Ovary (tissue), 9 donors: Measurements from ENCODE around the gene ATXN1. TPM values are rescaled to one million over a fixed set of nuclear protein-coding genes. Genes with fewer than 3 reads are reported as not detected.
"Not testable (repeated sequence)": the region's sequence is repeated elsewhere in the genome, so short reads cannot be mapped to it uniquely, and the experiment has no call there.

Experiments
- DNase-seq, 5 donors: peaks; one replicate each; pipeline ENCODE4 v3.0.0-alpha.2; 2019 to 2020
- H3K27ac ChIP-seq, 2 donors: fragments of 200-600 bp; one replicate each; pipeline versions ENCODE4 v1.5.1 to v1.8.0; 2019 to 2022
- H3K27me3 ChIP-seq: fragments of 200-600 bp; one replicate; pipeline ENCODE4 v1.8.0; 2022
- H3K36me3 ChIP-seq: fragments of 200-600 bp; sonication (generic); one replicate; pipeline ENCODE4 v1.5.1; 2019
- H3K4me1 ChIP-seq: one replicate; pipeline ENCODE4 v1.8.1; 2013; ENCODE audit warnings: mild to moderate bottlenecking, moderate library complexity; ENCODE audit not compliant: insufficient read depth
- H3K4me3 ChIP-seq: fragments of 200-600 bp; sonication (generic); one replicate; pipeline ENCODE4 v1.5.1; 2017
- H3K9me3 ChIP-seq, 2 donors: fragments of 200-600 bp in 1 of 2; sonication (generic) in 1 of 2; one replicate each; pipeline versions ENCODE4 v1.5.1 to v1.8.1; 2013 to 2019; ENCODE audit warnings: mild to moderate bottlenecking in 1 of 2, moderate library complexity in 1 of 2
- EP300 ChIP-seq: sonication (generic); formaldehyde crosslinking; IDR thresholded peaks from one replicate; pipeline ENCODE4 v1.6.1; 2017; ENCODE audit warnings: antibody characterized with exemption
- POLR2A ChIP-seq: fragments of 450-650 bp; IDR thresholded peaks from one replicate; pipeline ENCODE4 v1.6.1; 2017; ENCODE audit warnings: antibody characterized with exemption, mild to moderate bottlenecking, moderate library complexity
- WGBS, 3 donors: extraction: QIAGEN DNeasy Blood & Tissue Kit in 1 of 3; methylation state at CpG; one replicate each; pipeline versions ENCODE4 v1.1.5 to v1.1.7; 2013 to 2017; 5-methylcytosine and 5-hydroxymethylcytosine counted together
- intact Hi-C, 4 donors: fragments of 100-400 bp; cut with DNase I; formaldehyde crosslinking; loops; one replicate each; pipeline versions ENCODE4 v1.11.0 to v1.15.1; 2022 to 2023
- polyA plus RNA-seq, 2 donors: library from polyadenylated mRNA; stranded (reverse); fragments of 200-250 nt in 1 of 2; fragments of 350-450 nt in 1 of 2; fragmentation: Illumina TruSeq in 1 of 2; extraction: RNeasy Lipid Tissue Mini Kit (QIAGEN cat#74804) in 1 of 2; gene quantifications; one replicate each; pipeline ENCODE4 v1.2.3, GENCODE V29; 2013 to 2014
- total RNA-seq, 7 donors: library from RNA; depleted of rRNA in 2 of 7; stranded (reverse); fragments of >200 nt in 2 of 7; fragmentation: NEBNext Ultra II Directional in 3 of 7; extraction: Animal tissue kit (Norgen Biotek cat#: 25700) in 3 of 7; gene quantifications; one replicate each; pipeline versions ENCODE4 v1.1.0 to v1.2.4, GENCODE V29; 2016 to 2023
- TF ChIP-seq, protein P1 (sequence below), 3 donors: fragments of 450-650 bp in 2 of 3; fragments of 200-600 bp in 1 of 3; IDR thresholded peaks; one replicate each; pipeline versions ENCODE4 v1.5.1 to v1.8.0; 2016 to 2022; ENCODE audit warnings: antibody characterized with exemption in 3 of 3, mild to moderate bottlenecking in 1 of 3
- donor health status: DM: no; HTN: no; CAD: no; lungs with moderate emphysema.
- donor health status: DM: no; HTN: no; CAD: no.
- donor health status: Bipolar disorder and iron deficiency.
- donor health status: DM: yes; HTN: yes; CAD: no.
- donor health status: DM: no; HTN: no; CAD: no.
- donor health status: DM: yes; HTN: yes; CAD: no.

Gene ATXN1
- total and polyA plus RNA-seq, 9 donors, result 7.3 to 38.2 (median 30.4) TPM

DNA sequence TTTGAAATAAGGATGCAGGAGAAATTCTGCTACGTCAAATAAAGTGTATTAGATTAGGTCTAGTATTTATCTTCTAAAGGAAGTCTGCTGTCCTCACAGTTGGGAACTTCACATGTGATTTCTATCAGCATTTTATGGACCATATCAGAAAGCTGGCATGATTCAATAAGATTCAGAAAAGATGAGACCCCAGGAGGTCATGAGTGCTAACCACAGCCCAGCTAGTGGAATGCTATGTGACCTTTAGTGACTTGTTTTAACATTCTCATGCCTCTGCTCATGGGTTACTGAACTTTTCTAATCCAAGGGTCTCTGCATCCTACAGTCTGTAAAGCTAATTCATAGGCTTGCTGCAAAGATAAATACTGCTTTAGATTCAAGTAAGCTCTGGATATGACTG is 372.8 kb downstream of the ATXN1 start:
- DNase-seq, result no peak
- Histone ChIP-seq H3K9me3 (no peaks in the 10 kb centered on the region), H3K27me3 (no peaks in the 10 kb centered on the region), H3K4me1 (peaks cover 6% of the 10 kb centered on the region), H3K4me3 (no peak overlapping the region), H3K36me3 (no peaks in the 10 kb centered on the region), H3K27ac (no peak overlapping the region)
- WGBS, 3 donors, result 72 to 89% (median 84%) methylated on average over 1 of the region's 1 CpG
- intact Hi-C loops, result no loop called here
- TF ChIP-seq POLR2A, result no peak
- no peak for TF ChIP-seq EP300

DNA sequence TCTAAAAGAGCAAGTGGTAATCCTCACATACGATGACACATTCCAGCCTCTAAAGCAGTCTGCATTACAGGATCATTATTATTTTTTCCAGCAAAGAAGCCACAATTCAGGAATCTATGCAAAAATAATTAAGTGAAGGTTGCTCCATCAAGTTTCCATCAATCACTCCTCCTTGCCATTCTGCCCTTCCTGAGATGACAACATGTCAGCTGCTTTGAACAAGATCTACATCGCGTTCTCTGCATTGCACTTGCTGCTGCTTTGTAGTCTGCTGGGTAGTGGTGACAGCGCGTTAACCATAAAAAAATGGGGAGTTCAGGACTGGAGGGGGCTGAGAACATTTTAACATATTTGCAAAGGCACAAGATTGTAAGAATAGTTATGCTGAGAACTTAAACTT is 375.2 kb downstream of the ATXN1 start:
- intact Hi-C loops, result no loop called here
- Histone ChIP-seq H3K27me3 (no peaks in the 10 kb centered on the region), H3K4me1 (no peaks in the 10 kb centered on the region), H3K36me3 (no peaks in the 10 kb centered on the region), H3K27ac (no peak overlapping the region), H3K4me3 (no peak overlapping the region), H3K9me3 (no peaks in the 10 kb centered on the region)
- TF ChIP-seq EP300, result no peak
- TF ChIP-seq, protein P1, sequence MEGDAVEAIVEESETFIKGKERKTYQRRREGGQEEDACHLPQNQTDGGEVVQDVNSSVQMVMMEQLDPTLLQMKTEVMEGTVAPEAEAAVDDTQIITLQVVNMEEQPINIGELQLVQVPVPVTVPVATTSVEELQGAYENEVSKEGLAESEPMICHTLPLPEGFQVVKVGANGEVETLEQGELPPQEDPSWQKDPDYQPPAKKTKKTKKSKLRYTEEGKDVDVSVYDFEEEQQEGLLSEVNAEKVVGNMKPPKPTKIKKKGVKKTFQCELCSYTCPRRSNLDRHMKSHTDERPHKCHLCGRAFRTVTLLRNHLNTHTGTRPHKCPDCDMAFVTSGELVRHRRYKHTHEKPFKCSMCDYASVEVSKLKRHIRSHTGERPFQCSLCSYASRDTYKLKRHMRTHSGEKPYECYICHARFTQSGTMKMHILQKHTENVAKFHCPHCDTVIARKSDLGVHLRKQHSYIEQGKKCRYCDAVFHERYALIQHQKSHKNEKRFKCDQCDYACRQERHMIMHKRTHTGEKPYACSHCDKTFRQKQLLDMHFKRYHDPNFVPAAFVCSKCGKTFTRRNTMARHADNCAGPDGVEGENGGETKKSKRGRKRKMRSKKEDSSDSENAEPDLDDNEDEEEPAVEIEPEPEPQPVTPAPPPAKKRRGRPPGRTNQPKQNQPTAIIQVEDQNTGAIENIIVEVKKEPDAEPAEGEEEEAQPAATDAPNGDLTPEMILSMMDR (IDR thresholded peaks at IDR 0.05), result no peak
- TF ChIP-seq POLR2A, result no peak
- DNase-seq, result no peak
- whole genome bisulfite sequencing, 3 donors, result 92 to 98% (median 94%) methylated on average over 5 of the region's 5 CpGs

DNA sequence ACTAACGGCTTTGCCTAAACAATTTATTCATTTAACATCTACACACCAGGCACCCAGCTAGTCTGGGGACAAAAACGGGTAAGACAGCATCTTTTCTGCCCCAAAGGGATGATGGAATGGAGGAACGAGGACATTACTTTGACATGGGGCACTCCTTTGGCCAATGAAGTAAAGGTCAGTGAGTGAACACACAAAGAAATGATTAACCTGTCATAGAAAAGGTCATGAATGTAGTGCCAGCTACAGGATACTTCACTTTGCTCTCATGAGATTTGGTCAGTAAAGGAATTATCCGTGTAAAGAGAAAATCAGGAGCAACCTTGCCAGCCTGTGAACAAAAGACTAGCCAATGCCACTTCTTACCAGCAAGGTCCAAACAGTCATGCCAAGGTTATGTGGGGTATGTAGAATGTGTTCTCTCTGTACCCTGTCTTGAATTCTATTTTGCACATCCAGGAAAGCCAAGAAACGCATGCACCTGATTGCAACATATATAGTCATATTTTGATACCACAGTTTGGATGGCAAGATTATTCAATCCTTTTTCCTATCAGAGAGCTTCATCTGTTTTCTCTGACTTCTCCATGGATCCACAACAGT is 377.6 kb downstream of the ATXN1 start:
- intact Hi-C loops, result no loop called here
- H3K4me1 ChIP-seq, result no peaks in the 10 kb centered on the region
- TF ChIP-seq POLR2A (no peak), EP300 (no peak)
- TF ChIP-seq, protein P1 (IDR thresholded peaks at IDR 0.05), result no peak

DNA sequence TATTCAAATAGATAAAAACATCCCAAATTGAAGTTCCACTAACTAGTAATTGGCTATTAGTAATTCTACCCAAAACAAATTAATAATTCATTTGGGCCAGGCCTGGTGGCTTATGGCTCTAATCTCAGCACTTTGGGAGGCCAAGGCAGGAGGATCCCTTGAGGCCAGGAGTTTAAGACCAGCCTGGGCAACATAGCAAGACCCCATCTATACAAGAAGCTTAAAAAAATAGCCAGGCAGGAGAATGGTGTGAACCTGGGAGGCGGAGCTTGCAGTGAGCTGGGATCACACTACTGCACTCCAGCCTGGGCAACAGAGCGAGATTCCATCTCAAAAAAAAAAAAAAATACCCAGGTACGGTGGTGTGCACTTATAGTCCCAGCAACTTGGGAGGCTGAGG is 379.3 kb downstream of the ATXN1 start:
- 98 to 100% (median 99%) methylated on average over 3 of the region's 3 CpGs for WGBS, 3 donors
- DNase-seq, intact Hi-C loops, H3K36me3 ChIP-seq, H3K4me1 ChIP-seq, H3K27ac ChIP-seq, H3K9me3 ChIP-seq, H3K27me3 ChIP-seq, H3K4me3 ChIP-seq: not testable (repeated sequence)

More for the DNA sequence above, 377.6 kb downstream of the ATXN1 start:
- H3K27ac ChIP-seq, result no peak overlapping the region
- no peaks in the 10 kb centered on the region for H3K9me3 ChIP-seq
- DNase-seq, result no peak
- H3K27me3 ChIP-seq, result no peaks in the 10 kb centered on the region
- WGBS, 3 donors, result 94 to 97% (median 95%) methylated on average over 5 of the region's 5 CpGs
- H3K4me3 ChIP-seq, result no peak overlapping the region
- no peaks in the 10 kb centered on the region for H3K36me3 ChIP-seq

DNA sequence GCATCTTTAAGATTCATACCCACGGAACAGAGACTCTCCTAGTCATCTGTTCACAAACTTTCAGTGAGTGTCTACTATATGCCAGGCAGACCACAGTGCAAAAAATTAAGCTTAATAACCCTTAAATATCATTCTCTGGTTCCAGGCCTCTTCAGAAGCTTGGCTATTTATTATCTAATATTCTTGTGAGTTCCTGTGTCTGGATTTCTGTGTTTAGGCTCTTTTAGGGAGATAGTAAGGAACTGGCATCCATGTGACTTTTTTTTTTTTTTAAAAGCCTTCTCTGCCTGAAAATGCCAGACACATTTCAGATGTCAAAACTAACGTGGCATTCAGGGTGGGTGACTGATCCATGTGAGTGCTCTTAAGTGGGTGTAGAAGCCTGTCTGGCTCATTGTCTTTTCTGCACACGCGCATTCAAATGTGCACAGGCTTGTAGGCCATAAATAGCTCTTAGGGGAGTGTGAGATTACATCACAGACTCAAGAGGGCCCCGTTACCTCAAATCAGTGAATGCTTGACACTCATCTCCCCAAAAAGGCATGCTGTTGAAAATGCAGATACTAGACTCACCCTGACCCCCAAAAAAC is 380.9 kb downstream of the ATXN1 start:
- Histone ChIP-seq H3K4me1 (no peaks in the 10 kb centered on the region), H3K4me3 (no peak overlapping the region), H3K36me3 (no peaks in the 10 kb centered on the region), H3K27ac (no peak overlapping the region), H3K27me3 (no peaks in the 10 kb centered on the region), H3K9me3 (no peaks in the 10 kb centered on the region)
- no peak for DNase-seq
- intact Hi-C loops, result no loop called here
- no peak for TF ChIP-seq POLR2A
- TF ChIP-seq, protein P1 (IDR thresholded peaks at IDR 0.05), result no peak
- WGBS, 3 donors, result 76 to 84% (median 83%) methylated on average over 5 of the region's 5 CpGs

DNA sequence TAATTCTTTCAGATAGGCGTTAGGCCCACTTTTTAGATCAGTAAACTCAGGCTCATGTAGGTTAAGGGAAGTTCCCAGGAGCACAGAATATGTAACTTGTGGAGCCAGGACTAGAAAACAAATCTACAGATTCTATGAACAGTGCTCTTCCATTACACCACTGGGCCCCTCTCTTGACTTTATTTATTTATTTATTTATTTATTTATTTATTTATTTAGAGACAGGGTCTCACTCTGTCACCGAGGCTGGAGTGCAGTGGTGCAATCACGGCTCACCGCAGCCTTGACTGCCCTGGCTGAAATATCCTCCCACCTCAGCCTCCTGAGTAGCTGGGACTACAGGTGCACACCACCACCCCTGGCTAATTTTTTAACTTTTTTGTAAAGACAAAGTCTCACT is 382.9 kb downstream of the ATXN1 start:
- H3K36me3 ChIP-seq, H3K27me3 ChIP-seq, H3K4me1 ChIP-seq, DNase-seq, intact Hi-C loops, H3K27ac ChIP-seq, H3K9me3 ChIP-seq, H3K4me3 ChIP-seq: not testable (repeated sequence)
- WGBS, 3 donors, result 96 to 100% (median 98%) methylated on average over 4 of the region's 4 CpGs
